Measurements from ENCODE around the gene HECTD1. TPM values are rescaled to one million over a fixed set of nuclear protein-coding genes. Genes with fewer than 3 reads are reported as not detected.
"Not testable (repeated sequence)": the region's sequence is repeated elsewhere in the genome, so short reads cannot be mapped to it uniquely, and the experiment has no call there.

HECTD1 gene
- total and polyA plus RNA-seq, 8 donors = 33.5 to 529 (median 182) TPM

- Histone ChIP-seq H3K4me1 (peaks cover 5 to 70% (median 36%) of the 10 kb centered on the region in 4 donors), H3K27ac (no peak overlapping the region), H3K4me3 (no peak overlapping the region), H3K9me3 (no peaks in the 10 kb centered on the region), H3K27me3 (no peaks in the 10 kb centered on the region), H3K36me3 (peaks cover 0 to 70% (median 47%) of the 10 kb centered on the region in 4 donors)
- DNase-seq = no peak
- no peak for TF ChIP-seq CTCF (IDR thresholded peaks at IDR 0.05)
- TF ChIP-seq POLR2A (IDR thresholded peaks at IDR 0.05) = no peak
- no peak for TF ChIP-seq EP300 (IDR thresholded peaks at IDR 0.05)
- no peak for TF ChIP-seq POLR2AphosphoS5 (IDR thresholded peaks at IDR 0.05)
- intact Hi-C loops (cut with DNase I; ENCODE audit: low total_unique reads) = no loop called here
- whole genome bisulfite sequencing, 5 donors = 77 to 88% (median 84%) methylated on average over 3 of the region's 3 CpGs
Observed at GRCh38 chr14:31194095-31194494, 13.5 kb downstream of the HECTD1 start.

GRCh38 chr14:31192544-31192943, 15.0 kb downstream of the HECTD1 start:
- H3K27me3 ChIP-seq; H3K9me3 ChIP-seq; H3K27ac ChIP-seq; DNase-seq; intact Hi-C loops (cut with DNase I; ENCODE audit: low total_unique reads); H3K4me3 ChIP-seq: not testable (repeated sequence)
- WGBS, 5 donors = 92 to 97% (median 95%) methylated on average over 8 of the region's 8 CpGs
- Histone ChIP-seq H3K36me3 (peaks cover 0 to 65% (median 44%) of the 10 kb centered on the region in 4 donors), H3K4me1 (peaks cover 5 to 55% (median 28%) of the 10 kb centered on the region in 4 donors)

- peaks cover 5 to 37% (median 17%) of the 10 kb centered on the region in 4 donors for H3K4me1 ChIP-seq
- no peak for TF ChIP-seq POLR2AphosphoS5 (IDR thresholded peaks at IDR 0.05)
- H3K4me3 ChIP-seq = no peak overlapping the region
- no peak for DNase-seq
- 94 to 99% (median 97%) methylated on average over 8 of the region's 8 CpGs for WGBS, 5 donors
- H3K36me3 ChIP-seq = peaks cover 0 to 52% (median 32%) of the 10 kb centered on the region in 4 donors
- no peaks in the 10 kb centered on the region for H3K27me3 ChIP-seq
- H3K27ac ChIP-seq = no peak overlapping the region
- intact Hi-C loops (cut with DNase I; ENCODE audit: low total_unique reads) = no loop called here
- no peaks in the 10 kb centered on the region for H3K9me3 ChIP-seq
Observed at GRCh38 chr14:31190717-31191263, 16.8 kb downstream of the HECTD1 start.

GRCh38 chr14:31190219-31190603, 17.4 kb downstream of the HECTD1 start:
- no peaks in the 10 kb centered on the region for H3K27me3 ChIP-seq
- no peak for DNase-seq
- TF ChIP-seq POLR2A (IDR thresholded peaks at IDR 0.05) (no peak), POLR2AphosphoS5 (IDR thresholded peaks at IDR 0.05) (no peak), CTCF (IDR thresholded peaks at IDR 0.05) (no peak), EP300 (IDR thresholded peaks at IDR 0.05) (no peak)
- peaks cover 0 to 31% (median 12%) of the 10 kb centered on the region in 4 donors for H3K4me1 ChIP-seq
- 81 to 93% (median 88%) methylated on average over 3 of the region's 3 CpGs for WGBS, 5 donors
- intact Hi-C loops (cut with DNase I; ENCODE audit: low total_unique reads) = no loop called here
- H3K36me3 ChIP-seq = peaks cover 0 to 52% (median 38%) of the 10 kb centered on the region in 4 donors
- no peaks in the 10 kb centered on the region for H3K9me3 ChIP-seq
- no peak overlapping the region for H3K4me3 ChIP-seq
- no peak overlapping the region for H3K27ac ChIP-seq

- peaks cover 0 to 56% (median 43%) of the 10 kb centered on the region in 4 donors for H3K36me3 ChIP-seq
- no peak overlapping the region for H3K4me3 ChIP-seq
- no peak for DNase-seq
- WGBS, 5 donors = 84 to 97% (median 89%) methylated on average over 5 of the region's 5 CpGs
- intact Hi-C loops (cut with DNase I; ENCODE audit: low total_unique reads) = no loop called here
- H3K4me1 ChIP-seq = peaks cover 0 to 25% (median 8%) of the 10 kb centered on the region in 4 donors
- H3K27me3 ChIP-seq = no peaks in the 10 kb centered on the region
- TF ChIP-seq CTCF (IDR thresholded peaks at IDR 0.05) (no peak), EP300 (IDR thresholded peaks at IDR 0.05) (no peak), POLR2AphosphoS5 (IDR thresholded peaks at IDR 0.05) (no peak), POLR2A (IDR thresholded peaks at IDR 0.05) (no peak)
- no peaks in the 10 kb centered on the region for H3K9me3 ChIP-seq
- no peak overlapping the region for H3K27ac ChIP-seq
Observed at GRCh38 chr14:31189346-31190218, 18.0 kb downstream of the HECTD1 start.

All from stomach (tissue), 9 donors.